ENCODE measurements around the gene MEIS1. TPM values are rescaled to one million over a fixed set of nuclear protein-coding genes. Genes with fewer than 3 reads are reported as not detected.

Gene MEIS1
- total RNA-seq, 1 donor from 2014 or later: not detected

- H3K27ac Mint-ChIP-seq: no peak overlapping the region
- peaks cover 22% of the 10 kb centered on the region for H3K27me3 Mint-ChIP-seq (ENCODE audit: low read depth)
- no peaks in the 10 kb centered on the region for H3K36me3 Mint-ChIP-seq (ENCODE audit: low read depth)
- no peak overlapping the region for H3K4me3 Mint-ChIP-seq (ENCODE audit: low read depth)
- H3K4me1 Mint-ChIP-seq (ENCODE audit: low read depth): peaks cover 1% of the 10 kb centered on the region
- no peak for DNase-seq (ENCODE audit: low spot score)
- intact Hi-C loops (cut with micrococcal nuclease): loop anchor here (2.0 to 5.0 kb wide), 2 partner anchors 149 to 1448 kb away; partner anchors contain the start of gene MEIS1
- H3K9me3 Mint-ChIP-seq: no peaks in the 10 kb centered on the region
Observed at GRCh38 chr2:66583881-66584280, 149.0 kb downstream of the MEIS1 start.

GRCh38 chr2:66585587-66585986, 150.7 kb downstream of the MEIS1 start:
- peaks cover 1% of the 10 kb centered on the region for H3K4me1 Mint-ChIP-seq (ENCODE audit: low read depth)
- intact Hi-C loops (cut with micrococcal nuclease): no loop called here
- H3K27me3 Mint-ChIP-seq (ENCODE audit: low read depth): peaks cover 10% of the 10 kb centered on the region
- H3K36me3 Mint-ChIP-seq (ENCODE audit: low read depth): no peaks in the 10 kb centered on the region
- H3K9me3 Mint-ChIP-seq: no peaks in the 10 kb centered on the region
- H3K27ac Mint-ChIP-seq: no peak overlapping the region
- no peak for DNase-seq (ENCODE audit: low spot score)
- H3K4me3 Mint-ChIP-seq (ENCODE audit: low read depth): no peak overlapping the region

- H3K9me3 Mint-ChIP-seq: no peaks in the 10 kb centered on the region
- no peak for DNase-seq (ENCODE audit: low spot score)
- H3K4me3 Mint-ChIP-seq (ENCODE audit: low read depth): no peak overlapping the region
- no peaks in the 10 kb centered on the region for H3K36me3 Mint-ChIP-seq (ENCODE audit: low read depth)
- H3K27ac Mint-ChIP-seq: no peak overlapping the region
- H3K4me1 Mint-ChIP-seq (ENCODE audit: low read depth): no peaks in the 10 kb centered on the region
- intact Hi-C loops (cut with micrococcal nuclease): no loop called here
- H3K27me3 Mint-ChIP-seq (ENCODE audit: low read depth): peaks cover 4% of the 10 kb centered on the region
Observed at GRCh38 chr2:66587216-66587615, 152.3 kb downstream of the MEIS1 start.

- intact Hi-C loops (cut with micrococcal nuclease): no loop called here
- H3K4me1 Mint-ChIP-seq (ENCODE audit: low read depth): no peaks in the 10 kb centered on the region
- no peaks in the 10 kb centered on the region for H3K9me3 Mint-ChIP-seq
- H3K4me3 Mint-ChIP-seq (ENCODE audit: low read depth): no peak overlapping the region
- no peaks in the 10 kb centered on the region for H3K36me3 Mint-ChIP-seq (ENCODE audit: low read depth)
- no peak for DNase-seq (ENCODE audit: low spot score)
- H3K27me3 Mint-ChIP-seq (ENCODE audit: low read depth): no peaks in the 10 kb centered on the region
- no peak overlapping the region for H3K27ac Mint-ChIP-seq
Observed at GRCh38 chr2:66594001-66594400, 159.1 kb downstream of the MEIS1 start.

- no peak overlapping the region for H3K4me3 Mint-ChIP-seq (ENCODE audit: low read depth)
- H3K9me3 Mint-ChIP-seq: no peaks in the 10 kb centered on the region
- H3K4me1 Mint-ChIP-seq (ENCODE audit: low read depth): no peaks in the 10 kb centered on the region
- no peak for DNase-seq (ENCODE audit: low spot score)
- no peaks in the 10 kb centered on the region for H3K36me3 Mint-ChIP-seq (ENCODE audit: low read depth)
- no peaks in the 10 kb centered on the region for H3K27me3 Mint-ChIP-seq (ENCODE audit: low read depth)
- intact Hi-C loops (cut with micrococcal nuclease): no loop called here
- no peak overlapping the region for H3K27ac Mint-ChIP-seq
Observed at GRCh38 chr2:66595556-66595955, 160.6 kb downstream of the MEIS1 start.

GRCh38 chr2:66596256-66596655, 161.3 kb downstream of the MEIS1 start:
- no peaks in the 10 kb centered on the region for H3K27me3 Mint-ChIP-seq (ENCODE audit: low read depth)
- no peaks in the 10 kb centered on the region for H3K4me1 Mint-ChIP-seq (ENCODE audit: low read depth)
- H3K36me3 Mint-ChIP-seq (ENCODE audit: low read depth): no peaks in the 10 kb centered on the region
- no peak overlapping the region for H3K27ac Mint-ChIP-seq
- H3K9me3 Mint-ChIP-seq: no peaks in the 10 kb centered on the region
- no peak overlapping the region for H3K4me3 Mint-ChIP-seq (ENCODE audit: low read depth)
- intact Hi-C loops (cut with micrococcal nuclease): no loop called here
- no peak for DNase-seq (ENCODE audit: low spot score)

- no peak for DNase-seq (ENCODE audit: low spot score)
- H3K9me3 Mint-ChIP-seq: no peaks in the 10 kb centered on the region
- H3K4me3 Mint-ChIP-seq (ENCODE audit: low read depth): no peak overlapping the region
- H3K36me3 Mint-ChIP-seq (ENCODE audit: low read depth): no peaks in the 10 kb centered on the region
- intact Hi-C loops (cut with micrococcal nuclease): no loop called here
- no peaks in the 10 kb centered on the region for H3K4me1 Mint-ChIP-seq (ENCODE audit: low read depth)
- no peaks in the 10 kb centered on the region for H3K27me3 Mint-ChIP-seq (ENCODE audit: low read depth)
- H3K27ac Mint-ChIP-seq: no peak overlapping the region
Observed at GRCh38 chr2:66601624-66602023, 166.7 kb downstream of the MEIS1 start.

GRCh38 chr2:66602341-66602740, 167.4 kb downstream of the MEIS1 start:
- H3K27me3 Mint-ChIP-seq (ENCODE audit: low read depth): no peaks in the 10 kb centered on the region
- H3K4me1 Mint-ChIP-seq (ENCODE audit: low read depth): no peaks in the 10 kb centered on the region
- intact Hi-C loops (cut with micrococcal nuclease): no loop called here
- DNase-seq (ENCODE audit: low spot score): no peak
- H3K36me3 Mint-ChIP-seq (ENCODE audit: low read depth): no peaks in the 10 kb centered on the region
- H3K9me3 Mint-ChIP-seq: no peaks in the 10 kb centered on the region
- no peak overlapping the region for H3K4me3 Mint-ChIP-seq (ENCODE audit: low read depth)
- H3K27ac Mint-ChIP-seq: no peak overlapping the region

- H3K36me3 Mint-ChIP-seq (ENCODE audit: low read depth): no peaks in the 10 kb centered on the region
- no peak overlapping the region for H3K27ac Mint-ChIP-seq
- no peak for DNase-seq (ENCODE audit: low spot score)
- no peak overlapping the region for H3K4me3 Mint-ChIP-seq (ENCODE audit: low read depth)
- no peaks in the 10 kb centered on the region for H3K9me3 Mint-ChIP-seq
- H3K4me1 Mint-ChIP-seq (ENCODE audit: low read depth): no peaks in the 10 kb centered on the region
- no peaks in the 10 kb centered on the region for H3K27me3 Mint-ChIP-seq (ENCODE audit: low read depth)
- intact Hi-C loops (cut with micrococcal nuclease): no loop called here
Observed at GRCh38 chr2:66604326-66604725, 169.4 kb downstream of the MEIS1 start.

GRCh38 chr2:66604976-66605375, 170.1 kb downstream of the MEIS1 start:
- H3K27ac Mint-ChIP-seq: no peak overlapping the region
- no peak for DNase-seq (ENCODE audit: low spot score)
- no peaks in the 10 kb centered on the region for H3K4me1 Mint-ChIP-seq (ENCODE audit: low read depth)
- intact Hi-C loops (cut with micrococcal nuclease): no loop called here
- no peak overlapping the region for H3K4me3 Mint-ChIP-seq (ENCODE audit: low read depth)
- H3K36me3 Mint-ChIP-seq (ENCODE audit: low read depth): no peaks in the 10 kb centered on the region
- H3K27me3 Mint-ChIP-seq (ENCODE audit: low read depth): no peaks in the 10 kb centered on the region
- H3K9me3 Mint-ChIP-seq: no peaks in the 10 kb centered on the region

GRCh38 chr2:66607152-66607551, 172.2 kb downstream of the MEIS1 start:
- intact Hi-C loops (cut with micrococcal nuclease): no loop called here
- Mint-ChIP-seq H3K27me3 (ENCODE audit: low read depth) (no peaks in the 10 kb centered on the region), H3K4me3 (ENCODE audit: low read depth) (no peak overlapping the region), H3K27ac (no peak overlapping the region), H3K36me3 (ENCODE audit: low read depth) (no peaks in the 10 kb centered on the region), H3K4me1 (ENCODE audit: low read depth) (no peaks in the 10 kb centered on the region), H3K9me3 (no peaks in the 10 kb centered on the region)
- DNase-seq (ENCODE audit: low spot score): no peak
